Activated naive CD4-positive, alpha-beta T cell treated with anti-CD3 and anti-CD28 coated beads, Interleukin-2, amount 10 ng/mL, durations not matched to agents 5 hours and 36 hours (primary cell): ENCODE results near the gene UBE3D. TPM values are rescaled to one million over a fixed set of nuclear protein-coding genes. Genes with fewer than 3 reads are reported as not detected.

Experiments used
- total RNA-seq, 2 experiments: library from RNA; stranded (reverse); gene quantifications; one replicate each; pipeline ENCODE4 v1.2.3, GENCODE V29; 2021

The UBE3D gene
- 1 to 10 TPM; 4.3 to 5.1 TPM for total RNA-seq

GRCh38 chr6:83065511-83066192, at the start of gene UBE3D:
Gene UBE3D (minus strand): TSS chr6:83065841. CDS start chr6:83065718, 123 bp downstream.

DNA sequence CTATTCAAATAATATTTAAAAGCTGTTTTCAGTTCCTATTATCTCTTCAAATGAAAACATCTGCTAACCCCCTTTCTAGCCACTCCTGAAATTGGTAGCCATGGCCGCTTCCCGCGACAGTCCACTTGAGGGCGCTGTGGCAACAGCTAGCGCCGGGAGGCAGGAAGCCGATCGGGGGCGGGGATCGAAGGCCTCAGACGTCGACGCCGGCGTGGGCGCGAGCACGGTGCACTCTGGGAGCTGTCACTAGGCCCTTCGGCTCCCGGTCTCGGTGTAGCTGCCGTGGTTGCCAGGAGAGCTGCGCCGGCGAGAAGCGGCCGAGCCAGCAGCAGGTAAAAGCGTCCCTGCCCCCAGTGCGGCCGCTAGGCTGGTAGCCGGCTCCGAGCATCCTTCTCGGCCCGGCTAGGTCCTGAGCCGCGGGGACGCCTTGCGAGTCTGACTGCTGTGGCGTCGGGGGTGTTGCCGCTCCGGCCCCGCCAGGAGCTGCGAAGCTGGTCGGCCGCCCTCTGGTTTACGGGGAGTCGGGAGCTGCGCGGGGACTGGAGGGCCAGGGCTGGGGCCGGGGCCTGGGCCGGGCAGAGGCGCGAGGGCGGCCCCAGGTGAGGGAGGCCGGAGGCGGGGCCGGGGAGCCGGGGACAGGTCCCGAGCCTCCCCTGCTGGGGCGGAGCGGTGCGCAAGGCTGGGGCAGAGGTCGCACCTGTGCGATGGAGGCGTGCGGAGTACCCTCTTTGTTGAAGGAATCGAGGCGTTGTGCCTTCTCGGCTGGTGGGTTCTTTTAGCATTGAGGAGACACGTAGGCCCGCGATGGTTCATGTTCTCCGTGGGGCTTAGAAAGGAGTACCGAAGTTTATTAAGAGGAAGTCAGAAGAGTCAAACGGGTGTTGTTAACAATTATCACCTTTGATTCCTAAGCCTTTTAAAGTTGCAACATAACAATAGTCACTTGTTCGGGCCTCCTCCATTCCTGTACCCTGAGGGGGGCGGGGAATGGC, 2.1 kb upstream of the UBE3D start, which contains the start of gene DOP1A:
TSS of gene DOP1A (plus strand) at position 224 of the 992 bp plus-strand sequence. CDS start 29,307 bp downstream, outside the sequence.

Other genes with a start within 250 kb of the UBE3D start
- 10 to 100 TPM; 16.5 to 19.2 TPM for gene DOP1A, start 1.8 kb upstream of the UBE3D start, total RNA-seq
- gene PGM3, start 127.4 kb upstream of the UBE3D start, total RNA-seq: 10 to 100 TPM; 15.1 to 17.3 TPM
- 1 to 10 TPM; 1.6 to 2.1 TPM for gene RWDD2A, start 127.5 kb upstream of the UBE3D start, total RNA-seq